Hematopoietic multipotent progenitor cell treated with erythropoietin and hydrocortisone succinate and interleukin-3 and kit ligand, for 17 days (in vitro differentiated cells): Measurements from ENCODE around the gene ENOSF1.

Experiments used
- DNase-seq: peaks from one replicate; pipeline ENCODE4 v3.0.0-alpha.2; 2015; ENCODE audit warnings: low spot score

The ENOSF1 gene

GRCh38 chr18:634551-635045, 77.8 kb downstream of the ENOSF1 start:
- no peak for DNase-seq

GRCh38 chr18:631560-631959, 80.9 kb downstream of the ENOSF1 start:
- no peak for DNase-seq

GRCh38 chr18:629269-630150, 82.9 kb downstream of the ENOSF1 start:
- no peak for DNase-seq

GRCh38 chr18:627231-627630, 85.2 kb downstream of the ENOSF1 start:
- DNase-seq = no peak

- DNase-seq = peak; percentile 61
These were observed 88.4 kb downstream of the ENOSF1 start for GRCh38 chr18:623761-624620.

- no peak for DNase-seq
These were observed 90.1 kb downstream of the ENOSF1 start for GRCh38 chr18:622289-622688.

- DNase-seq = no peak
These were observed 91.0 kb downstream of the ENOSF1 start for GRCh38 chr18:621291-622043.
